HAP-1 (cell line): ENCODE measurements around the gene SND1.
"Not testable (repeated sequence)": the region's sequence is repeated elsewhere in the genome, so short reads cannot be mapped to it uniquely, and the experiment has no call there.

Experiments
- DNase-seq, 2 experiments: peaks; one replicate each; pipeline ENCODE4 v3.0.0-alpha.2; 2016 to 2020; ENCODE audit warnings: low spot score in 2 of 2
- H3K27me3 ChIP-seq: fragments of 250-450 bp; sonication (Bioruptor Pico); 2 replicates; pipeline ENCODE4 v1.5.1; 2020; ENCODE audit warnings: low read depth, mild to moderate bottlenecking, moderate library complexity
- H3K36me3 ChIP-seq: fragments of 250-450 bp; sonication (Bioruptor Pico); replicated peaks from 2 replicates; pipeline ENCODE4 v1.5.1; 2020; ENCODE audit warnings: mild to moderate bottlenecking
- H3K4me1 ChIP-seq: fragments of 250-450 bp; sonication (Bioruptor Pico); 2 replicates; pipeline ENCODE4 v1.5.1; 2020; ENCODE audit warnings: mild to moderate bottlenecking
- H3K4me3 ChIP-seq: fragments of 250-450 bp; sonication (Bioruptor Pico); 2 replicates; pipeline ENCODE4 v1.5.1; 2020; ENCODE audit warnings: mild to moderate bottlenecking, moderate library complexity
- H3K9me3 ChIP-seq: fragments of 250-450 bp; sonication (Bioruptor Pico); 2 replicates; pipeline ENCODE4 v1.5.1; 2020; ENCODE audit warnings: mild to moderate bottlenecking, moderate library complexity
- in situ Hi-C: fragments of 300-500 bp; cut with MboI; formaldehyde crosslinking; loops from 3 replicates; pipeline ENCODE4 v1.14.3; 2020; ENCODE audit warnings: low sequenced_read_pairs, inconsistent platforms, mixed read lengths

The SND1 gene

GRCh38 chr7:127957886-127958285 is 305.9 kb downstream of the SND1 start:
- in situ Hi-C loops, result no loop called here
- peaks cover 15% of the 10 kb centered on the region for H3K4me1 ChIP-seq
- H3K4me3 ChIP-seq, result no peak overlapping the region
- no peaks in the 10 kb centered on the region for H3K9me3 ChIP-seq
- peaks cover 5% of the 10 kb centered on the region for H3K36me3 ChIP-seq
- no peaks in the 10 kb centered on the region for H3K27me3 ChIP-seq
- no peak for DNase-seq

- DNase-seq, result no peak
- Histone ChIP-seq H3K4me3 (no peak overlapping the region), H3K4me1 (no peaks in the 10 kb centered on the region), H3K9me3 (no peaks in the 10 kb centered on the region), H3K36me3 (peaks cover 5% of the 10 kb centered on the region), H3K27me3 (no peaks in the 10 kb centered on the region)
- in situ Hi-C loops, result no loop called here
Observed at GRCh38 chr7:127959770-127960169, 307.8 kb downstream of the SND1 start.

DNA sequence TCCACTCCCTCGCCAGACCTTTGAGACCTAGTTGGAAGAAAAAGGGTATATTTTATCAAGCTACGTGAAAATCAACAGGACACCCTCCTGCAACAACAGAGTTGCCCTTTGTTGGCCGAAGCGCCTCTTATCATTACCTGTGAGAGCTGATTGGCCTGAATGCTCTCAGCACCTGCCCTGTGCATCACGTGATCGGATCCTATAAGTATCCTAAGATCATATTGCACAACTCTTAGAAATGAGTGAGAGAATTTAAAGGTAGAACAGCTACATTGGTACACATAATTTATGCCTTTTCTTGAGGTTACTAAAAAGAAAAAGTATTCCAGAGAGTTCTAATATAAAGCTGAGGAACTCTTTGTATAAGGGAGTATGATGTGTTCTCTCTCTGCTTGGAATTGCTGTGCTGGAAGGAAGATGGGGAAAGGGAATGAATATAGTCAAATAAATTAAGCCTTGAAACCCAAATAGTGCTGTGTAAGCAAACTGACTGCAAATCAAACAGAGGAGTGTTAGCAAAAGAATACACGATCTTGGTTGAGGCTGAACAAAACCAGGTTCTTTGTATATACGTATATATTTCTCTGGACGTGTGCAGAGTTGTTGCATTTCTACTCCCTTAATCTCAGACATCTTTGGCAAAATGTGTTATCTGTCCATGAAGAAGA is 309.9 kb downstream of the SND1 start:
- H3K4me3 ChIP-seq, result no peak overlapping the region
- H3K36me3 ChIP-seq, result peaks cover 5% of the 10 kb centered on the region
- no peak for DNase-seq
- H3K4me1 ChIP-seq, result no peaks in the 10 kb centered on the region
- in situ Hi-C loops, result no loop called here
- no peaks in the 10 kb centered on the region for H3K9me3 ChIP-seq
- no peaks in the 10 kb centered on the region for H3K27me3 ChIP-seq

DNA sequence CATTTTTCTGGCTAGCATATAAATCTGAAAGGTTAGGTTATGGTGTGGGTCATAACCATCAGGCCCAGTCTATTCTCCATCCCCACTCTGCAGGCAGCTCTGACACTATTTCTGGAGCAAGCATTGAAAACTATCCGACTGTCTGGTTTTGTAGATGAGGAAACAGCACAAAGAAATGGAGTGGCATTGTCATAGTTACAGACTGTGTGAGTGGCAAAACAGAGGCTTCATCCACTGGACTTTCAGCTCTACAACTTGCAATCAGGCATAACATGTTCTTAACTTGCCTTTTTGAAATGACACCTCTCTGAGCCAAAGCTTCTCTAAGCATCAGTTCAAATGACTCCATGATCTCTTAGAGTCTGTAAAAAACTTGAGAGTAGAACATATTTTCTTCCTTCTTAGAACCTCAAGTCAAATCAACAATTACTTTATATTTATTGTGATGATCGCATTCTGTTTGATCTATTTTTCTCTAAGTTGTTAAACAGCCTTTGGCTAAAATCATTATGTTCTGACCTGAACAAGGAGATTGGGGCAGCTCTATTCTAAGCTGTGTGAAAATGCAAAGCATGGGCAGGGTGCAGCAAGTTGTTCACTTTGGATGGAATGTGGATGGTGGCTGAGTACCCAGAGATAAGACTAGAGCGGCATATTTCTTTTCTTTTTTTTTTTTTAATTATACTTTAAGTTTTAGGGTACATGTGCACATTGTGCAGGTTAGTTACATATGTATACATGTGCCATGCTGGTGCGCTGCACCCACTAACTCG is 310.8 kb downstream of the SND1 start:
- Histone ChIP-seq H3K9me3 (no peaks in the 10 kb centered on the region), H3K4me3 (no peak overlapping the region), H3K4me1 (no peaks in the 10 kb centered on the region), H3K27me3 (no peaks in the 10 kb centered on the region), H3K36me3 (peaks cover 5% of the 10 kb centered on the region)
- no peak for DNase-seq
- in situ Hi-C loops, result no loop called here

- H3K36me3 ChIP-seq, H3K4me1 ChIP-seq, DNase-seq, in situ Hi-C loops, H3K4me3 ChIP-seq, H3K9me3 ChIP-seq, H3K27me3 ChIP-seq: not testable (repeated sequence)
Observed at GRCh38 chr7:127963850-127964249, 311.9 kb downstream of the SND1 start.

DNA sequence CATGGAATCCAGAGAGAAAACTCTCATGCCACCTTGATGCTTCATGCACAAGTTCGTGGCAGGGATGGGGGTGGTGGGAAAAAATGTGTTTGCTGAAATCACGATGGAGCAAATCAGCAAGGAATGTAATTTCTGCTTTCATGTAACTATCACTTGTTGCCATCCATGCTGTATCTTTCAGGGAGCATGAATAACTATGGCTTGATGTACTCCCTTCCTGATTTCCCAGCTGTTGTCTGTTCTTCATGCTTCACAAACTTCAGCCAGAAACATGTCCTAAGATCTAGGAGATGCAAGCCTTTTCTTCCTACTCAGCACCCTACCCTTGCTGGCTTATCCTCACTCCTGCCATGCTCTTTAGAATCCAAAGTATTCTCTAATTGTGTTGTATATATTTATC is 315.3 kb downstream of the SND1 start:
- H3K27me3 ChIP-seq, result no peaks in the 10 kb centered on the region
- no peak overlapping the region for H3K4me3 ChIP-seq
- H3K4me1 ChIP-seq, result no peaks in the 10 kb centered on the region
- no peaks in the 10 kb centered on the region for H3K9me3 ChIP-seq
- no peaks in the 10 kb centered on the region; the same call in 1 of the 2 replicates for H3K36me3 ChIP-seq
- in situ Hi-C loops, result no loop called here
- DNase-seq, result no peak

DNA sequence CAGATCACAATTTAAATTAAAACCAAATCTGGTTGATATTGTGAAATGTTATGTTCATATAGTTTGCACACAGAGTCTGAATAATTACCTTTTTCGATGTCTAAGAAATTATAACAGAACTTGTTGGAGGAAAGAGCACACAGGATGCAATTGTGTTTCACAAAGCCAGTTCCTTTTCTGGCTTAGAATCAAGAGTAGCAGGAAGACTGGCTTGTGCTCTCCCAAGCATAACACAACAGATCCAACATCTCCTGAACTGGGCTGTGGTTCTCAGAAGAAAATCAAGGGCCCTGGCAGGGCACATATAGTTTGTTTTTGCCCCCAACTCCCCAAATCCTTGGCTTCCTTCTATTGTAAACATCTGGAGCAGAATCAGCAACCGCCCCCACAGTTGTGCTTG is 316.6 kb downstream of the SND1 start:
- Histone ChIP-seq H3K4me1 (no peaks in the 10 kb centered on the region), H3K9me3 (no peaks in the 10 kb centered on the region), H3K36me3 (no peaks in the 10 kb centered on the region), H3K4me3 (no peak overlapping the region), H3K27me3 (no peaks in the 10 kb centered on the region)
- no peak for DNase-seq
- in situ Hi-C loops, result no loop called here

DNA sequence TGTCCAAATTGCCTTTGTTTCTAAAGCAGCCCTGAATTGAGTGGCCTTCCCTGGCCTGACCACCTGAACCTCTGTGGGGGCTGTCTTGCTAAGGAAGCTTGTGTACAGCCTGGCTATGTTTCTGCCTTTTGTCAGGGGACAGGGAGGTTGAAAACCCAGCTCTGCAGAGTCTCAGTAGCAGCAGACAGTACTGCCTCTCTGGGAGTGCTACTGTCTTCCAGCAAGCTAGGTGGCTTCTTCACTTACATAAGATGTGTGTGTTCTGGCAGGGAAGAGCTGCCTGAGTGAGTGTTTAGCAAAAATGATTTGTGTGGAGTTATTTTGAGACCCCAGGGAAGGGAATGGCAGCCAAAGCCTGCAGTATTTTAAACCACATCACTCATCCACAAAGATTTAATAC is 321.8 kb downstream of the SND1 start:
- H3K4me1 ChIP-seq, result peaks cover 5% of the 10 kb centered on the region; the same call in 1 of the 2 replicates
- no peaks in the 10 kb centered on the region for H3K36me3 ChIP-seq
- no peak overlapping the region for H3K4me3 ChIP-seq
- no peaks in the 10 kb centered on the region for H3K27me3 ChIP-seq
- no peaks in the 10 kb centered on the region for H3K9me3 ChIP-seq
- in situ Hi-C loops, result no loop called here
- DNase-seq, result no peak

DNA sequence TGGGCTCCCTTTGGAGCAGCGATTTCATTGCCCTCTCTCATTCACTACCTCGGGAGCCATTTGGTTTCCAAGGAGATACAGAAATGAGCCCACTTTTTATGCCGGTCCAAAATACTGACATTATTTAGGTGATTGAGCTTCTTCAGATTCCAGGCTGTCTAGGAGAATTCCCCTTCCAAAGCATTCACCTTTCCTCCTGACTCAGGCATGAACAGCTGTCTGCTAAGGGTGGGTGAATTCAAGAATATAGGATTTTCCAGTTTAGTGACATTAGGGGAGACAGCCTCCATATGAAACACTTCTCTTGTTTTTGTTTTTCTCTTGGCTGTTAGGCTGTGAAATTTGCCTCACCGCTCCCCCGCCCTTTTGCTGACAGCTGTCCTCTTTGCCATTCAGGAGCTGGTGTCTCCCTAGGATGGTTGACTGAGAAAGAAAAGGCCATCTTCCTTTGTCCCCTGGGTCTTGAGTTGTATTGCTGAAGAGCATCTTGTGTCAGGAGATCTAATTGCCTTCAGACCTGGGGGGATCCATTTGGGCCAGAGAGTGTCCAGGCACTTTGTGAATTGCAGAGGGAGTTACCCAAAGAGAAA is 322.5 kb downstream of the SND1 start:
- no peak for DNase-seq
- in situ Hi-C loops, result no loop called here
- no peaks in the 10 kb centered on the region for H3K9me3 ChIP-seq

GRCh38 chr7:127976056-127976737 is 324.2 kb downstream of the SND1 start:
- Histone ChIP-seq H3K4me1 (peaks cover 5% of the 10 kb centered on the region; the same call in 1 of the 2 replicates), H3K27me3 (no peaks in the 10 kb centered on the region), H3K9me3 (no peaks in the 10 kb centered on the region), H3K36me3 (no peaks in the 10 kb centered on the region), H3K4me3 (no peak overlapping the region)
- in situ Hi-C loops, result no loop called here
- DNase-seq, result peak; percentile 64 to 82

More for the DNA sequence above, 322.5 kb downstream of the SND1 start:
- Histone ChIP-seq H3K4me1 (peaks cover 5% of the 10 kb centered on the region; the same call in 1 of the 2 replicates), H3K27me3 (no peaks in the 10 kb centered on the region), H3K4me3 (no peak overlapping the region), H3K36me3 (no peaks in the 10 kb centered on the region)

DNA sequence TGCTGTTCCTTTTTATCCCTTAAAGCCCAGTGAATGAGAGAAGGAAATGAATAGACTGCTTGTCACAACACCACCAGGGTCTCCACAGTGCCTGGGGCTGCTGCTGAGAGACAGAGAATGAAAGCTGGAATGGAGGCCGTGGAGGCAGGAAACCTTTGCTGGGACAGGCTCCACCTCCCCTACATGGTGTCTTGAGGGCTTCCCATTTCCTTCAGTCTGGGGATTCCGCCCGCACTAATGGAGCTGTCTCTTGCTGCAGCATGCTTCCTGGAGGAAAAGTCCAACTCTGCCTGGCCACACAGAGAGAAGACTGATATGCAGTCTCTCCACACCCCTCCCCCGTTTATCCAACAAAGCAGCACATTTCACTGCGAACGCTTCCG is 324.7 kb downstream of the SND1 start:
- no peak overlapping the region for H3K4me3 ChIP-seq
- in situ Hi-C loops, result no loop called here

GRCh38 chr7:127978421-127978820 is 326.4 kb downstream of the SND1 start:
- no peak for DNase-seq
- Histone ChIP-seq H3K36me3 (no peaks in the 10 kb centered on the region), H3K9me3 (no peaks in the 10 kb centered on the region)

More for the DNA sequence above, 324.7 kb downstream of the SND1 start:
- no peak for DNase-seq
- H3K9me3 ChIP-seq, result no peaks in the 10 kb centered on the region
- H3K27me3 ChIP-seq, result no peaks in the 10 kb centered on the region
- peaks cover 5% of the 10 kb centered on the region; the same call in 1 of the 2 replicates for H3K4me1 ChIP-seq
- no peaks in the 10 kb centered on the region for H3K36me3 ChIP-seq

DNA sequence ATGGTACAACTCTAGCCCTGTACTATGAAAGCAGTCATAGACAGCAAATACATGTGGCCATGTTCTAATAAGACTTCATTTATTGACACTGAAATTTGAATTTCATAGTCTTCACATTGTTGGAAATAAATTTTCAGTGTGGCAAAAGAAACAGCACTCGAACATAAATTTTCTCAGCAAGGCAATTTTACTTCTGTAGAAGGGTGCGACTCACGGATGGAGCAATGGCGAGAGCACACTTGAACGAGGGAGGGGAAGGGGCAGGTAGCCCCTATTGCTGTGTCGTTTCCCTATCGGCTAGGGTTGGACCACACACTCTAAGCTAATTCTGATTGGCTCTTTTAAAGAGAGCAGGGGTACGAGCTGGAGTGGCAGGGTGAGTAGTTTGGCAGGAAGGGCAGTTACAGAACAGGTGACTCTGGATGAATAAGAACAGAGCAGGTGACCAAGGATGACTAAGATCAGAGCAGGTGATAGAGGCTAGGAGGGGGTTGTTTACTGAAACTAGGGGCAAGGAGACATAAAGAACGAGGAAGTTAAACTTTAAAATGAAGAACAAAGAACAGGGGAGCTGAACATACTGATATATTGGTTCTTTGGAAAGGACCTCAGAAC is 327.2 kb downstream of the SND1 start:
- no peak for DNase-seq
- Histone ChIP-seq H3K36me3 (no peaks in the 10 kb centered on the region), H3K4me1 (peaks cover 5% of the 10 kb centered on the region; the same call in 1 of the 2 replicates), H3K4me3 (no peak overlapping the region), H3K27me3 (no peaks in the 10 kb centered on the region), H3K9me3 (no peaks in the 10 kb centered on the region)
- in situ Hi-C loops, result no loop called here

More at GRCh38 chr7:127978421-127978820, 326.4 kb downstream of the SND1 start:
- no peaks in the 10 kb centered on the region for H3K27me3 ChIP-seq
- H3K4me1 ChIP-seq, result peaks cover 5% of the 10 kb centered on the region; the same call in 1 of the 2 replicates
- in situ Hi-C loops, result no loop called here
- H3K4me3 ChIP-seq, result no peak overlapping the region
